ENCODE data around the gene MYH15. TPM values are rescaled to one million over a fixed set of nuclear protein-coding genes. Genes with fewer than 3 reads are reported as not detected.

MYH15 gene
- total and polyA plus RNA-seq, 2 of the 8 experiments (the other 6 are each of a cell fraction or from before 2014, with no cell fraction given), result under 0.01 TPM; not detected in 1

DNA sequence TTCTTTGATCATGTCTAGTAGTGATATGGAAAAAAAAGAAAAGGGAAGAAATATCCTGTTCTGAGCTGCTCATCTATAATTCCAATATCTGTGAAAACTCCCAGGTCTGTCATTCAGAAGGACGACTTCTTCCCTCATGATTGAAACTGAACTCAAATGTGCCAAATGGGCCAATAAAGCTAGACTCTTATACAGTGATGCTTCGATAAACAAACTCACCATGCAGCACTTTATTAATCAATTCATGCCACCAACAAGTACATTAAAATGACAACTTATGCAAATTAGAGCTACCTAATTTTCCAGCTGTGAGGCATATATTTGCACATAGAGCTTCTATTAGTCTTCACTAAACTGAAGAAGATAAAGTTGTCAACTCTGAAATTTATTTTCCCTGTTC lies 15.6 kb upstream of the MYH15 start (continued):
- no peak for TF ChIP-seq HDAC2 (IDR thresholded peaks at IDR 0.05; ENCODE audit: borderline replicate concordance in 1 of 2, low read depth in 2 of 2, low read length in 2 of 2)
- TF ChIP-seq, protein P1, sequence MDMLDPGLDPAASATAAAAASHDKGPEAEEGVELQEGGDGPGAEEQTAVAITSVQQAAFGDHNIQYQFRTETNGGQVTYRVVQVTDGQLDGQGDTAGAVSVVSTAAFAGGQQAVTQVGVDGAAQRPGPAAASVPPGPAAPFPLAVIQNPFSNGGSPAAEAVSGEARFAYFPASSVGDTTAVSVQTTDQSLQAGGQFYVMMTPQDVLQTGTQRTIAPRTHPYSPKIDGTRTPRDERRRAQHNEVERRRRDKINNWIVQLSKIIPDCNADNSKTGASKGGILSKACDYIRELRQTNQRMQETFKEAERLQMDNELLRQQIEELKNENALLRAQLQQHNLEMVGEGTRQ (IDR thresholded peaks at IDR 0.05; ENCODE audit: low read length), result no peak
- TF ChIP-seq, protein P2, sequence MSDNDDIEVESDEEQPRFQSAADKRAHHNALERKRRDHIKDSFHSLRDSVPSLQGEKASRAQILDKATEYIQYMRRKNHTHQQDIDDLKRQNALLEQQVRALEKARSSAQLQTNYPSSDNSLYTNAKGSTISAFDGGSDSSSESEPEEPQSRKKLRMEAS (IDR thresholded peaks at IDR 0.05), result no peak
